Liver (tissue), 9 donors: ENCODE data around the gene CFAP45. TPM values are rescaled to one million over a fixed set of nuclear protein-coding genes. Genes with fewer than 3 reads are reported as not detected.

Source experiments
- DNase-seq: peaks from one replicate; pipeline ENCODE4 v3.0.0-alpha.2; 2017; ENCODE audit warnings: low spot score
- H3K27ac ChIP-seq, 2 donors: one replicate each; pipeline ENCODE4 v1.7.0; 2013; ENCODE audit warnings: inconsistent platforms in 2 of 2, low read length in 2 of 2, control low read depth in 1 of 2, low read depth in 1 of 2, mild to moderate bottlenecking in 1 of 2
- H3K27me3 ChIP-seq, 4 donors: one replicate each; pipeline versions ENCODE4 v1.6.1 to v1.7.0; 2013; ENCODE audit warnings: low read length in 3 of 4, inconsistent platforms in 1 of 4, mild to moderate bottlenecking in 1 of 4, moderate library complexity in 1 of 4; ENCODE audit not compliant: control insufficient read depth in 4 of 4, insufficient read depth in 4 of 4
- H3K36me3 ChIP-seq, 4 donors: one replicate each; pipeline versions ENCODE4 v1.6.1 to v1.7.0; 2013; ENCODE audit warnings: low read length in 3 of 4, mild to moderate bottlenecking in 3 of 4, low read depth in 1 of 4, moderate library complexity in 1 of 4; ENCODE audit not compliant: control insufficient read depth in 4 of 4, insufficient read depth in 3 of 4
- H3K4me1 ChIP-seq, 4 donors: one replicate each; pipeline versions ENCODE4 v1.6.1 to v1.7.0; 2013; ENCODE audit warnings: low read length in 3 of 4, mild to moderate bottlenecking in 3 of 4, moderate library complexity in 1 of 4; ENCODE audit not compliant: control insufficient read depth in 4 of 4, insufficient read depth in 4 of 4
- H3K4me3 ChIP-seq, 3 donors: one replicate each; pipeline versions ENCODE4 v1.6.1 to v1.7.0; 2013; ENCODE audit warnings: low read length in 3 of 3, control low read depth in 1 of 3, low read depth in 1 of 3, mild to moderate bottlenecking in 1 of 3
- H3K9ac ChIP-seq, 2 donors: one replicate each; pipeline ENCODE4 v1.7.0; 2013; ENCODE audit warnings: low read length in 2 of 2, mild to moderate bottlenecking in 2 of 2, moderate library complexity in 2 of 2, control low read depth in 1 of 2, low read depth in 1 of 2
- H3K9me3 ChIP-seq, 4 donors: one replicate each; pipeline versions ENCODE4 v1.6.1 to v1.7.0; 2013; ENCODE audit warnings: low read length in 3 of 4; ENCODE audit not compliant: control insufficient read depth in 4 of 4
- ATF3 ChIP-seq: IDR thresholded peaks from 2 replicates; pipeline ENCODE4 v1.6.1; 2016; ENCODE audit warnings: antibody characterized with exemption
- EGR1 ChIP-seq, 2 donors: IDR thresholded peaks; 2 replicates each; pipeline ENCODE4 v1.6.1; 2016 to 2018; ENCODE audit warnings: antibody characterized with exemption in 2 of 2, low read depth in 2 of 2
- FOXA1 ChIP-seq: IDR thresholded peaks from 2 replicates; pipeline ENCODE4 v1.6.1; 2016; ENCODE audit warnings: antibody characterized with exemption
- GABPA ChIP-seq, 2 donors: IDR thresholded peaks in 1 of 2; conservative IDR thresholded peaks in 1 of 2; 2 replicates each; pipeline ENCODE4 v1.6.1; 2016; ENCODE audit warnings: antibody characterized with exemption in 2 of 2, mild to moderate bottlenecking in 1 of 2, moderate library complexity in 1 of 2
- HNF4A ChIP-seq, 2 donors: conservative IDR thresholded peaks; 2 replicates each; pipeline ENCODE4 v1.6.1; 2016; ENCODE audit warnings: antibody characterized with exemption in 2 of 2, mild to moderate bottlenecking in 2 of 2
- HNF4G ChIP-seq: IDR thresholded peaks from 2 replicates; pipeline ENCODE4 v1.6.1; 2016; ENCODE audit warnings: antibody characterized with exemption
- JUND ChIP-seq, 2 donors: IDR thresholded peaks; 2 replicates each; pipeline ENCODE4 v1.6.1; 2016; ENCODE audit warnings: antibody characterized with exemption in 2 of 2
- NR2F2 ChIP-seq: IDR thresholded peaks from 2 replicates; pipeline ENCODE4 v1.6.1; 2016; ENCODE audit warnings: antibody characterized with exemption
- RAD21 ChIP-seq, 2 donors: IDR thresholded peaks; 2 replicates each; pipeline ENCODE4 v1.6.1; 2016; ENCODE audit warnings: antibody characterized with exemption in 2 of 2, mild to moderate bottlenecking in 2 of 2
- REST ChIP-seq: IDR thresholded peaks from 2 replicates; pipeline ENCODE4 v1.6.1; 2016; ENCODE audit warnings: antibody characterized with exemption, mild to moderate bottlenecking
- SP1 ChIP-seq: IDR thresholded peaks from 2 replicates; pipeline ENCODE4 v1.6.1; 2018; ENCODE audit warnings: antibody characterized with exemption, mild to moderate bottlenecking
- TAF1 ChIP-seq: conservative IDR thresholded peaks from 2 replicates; pipeline ENCODE4 v1.6.1; 2016; ENCODE audit warnings: antibody characterized with exemption, mild to moderate bottlenecking
- YY1 ChIP-seq: IDR thresholded peaks from 2 replicates; pipeline ENCODE4 v1.6.1; 2016; ENCODE audit warnings: antibody characterized with exemption, mild to moderate bottlenecking
- WGBS: extraction: QIAGEN DNeasy Blood & Tissue Kit; methylation state at CpG from one replicate; pipeline ENCODE4 v1.1.7; 2013; 5-methylcytosine and 5-hydroxymethylcytosine counted together
- polyA plus RNA-seq, 2 donors: library from polyadenylated mRNA; stranded (reverse) in 1 of 2; unstranded in 1 of 2; fragments of 200-250 nt in 1 of 2; fragments of >200 nt in 1 of 2; fragmentation: Nextera tagmentation in 1 of 2; extraction: Ambion mirVana in 1 of 2; gene quantifications; one replicate each; pipeline versions ENCODE4 v1.2.1 to v1.2.3, GENCODE V29; 2013 to 2015
- total RNA-seq, 2 donors: library from RNA; depleted of rRNA; stranded (reverse); fragments of >200 nt; gene quantifications; one replicate each; pipeline ENCODE4 v1.2.3, GENCODE V29; 2014
- TF ChIP-seq, protein P1 (sequence below): IDR thresholded peaks from 2 replicates; pipeline ENCODE4 v1.6.1; 2016; ENCODE audit warnings: antibody characterized with exemption
- donor health status: healthy.
- donor health status: healthy.
- donor health status: healthy.
- donor health status: healthy.
- donor health status: healthy.

CFAP45 gene
- total and polyA plus RNA-seq, 4 donors, result 0.03 to 0.24 TPM; not detected in 2

- Histone ChIP-seq H3K36me3 (no peaks in the 10 kb centered on the region), H3K4me1 (no peaks in the 10 kb centered on the region), H3K27ac (no peak overlapping the region), H3K9me3 (no peaks in the 10 kb centered on the region), H3K9ac (no peak overlapping the region), H3K27me3 (no peaks in the 10 kb centered on the region), H3K4me3 (no peak overlapping the region)
- TF ChIP-seq RAD21 (IDR thresholded peaks at IDR 0.05), result no peak
- no peak for TF ChIP-seq GABPA (IDR thresholded peaks at IDR 0.05 in 1 of 2, conservative IDR thresholded peaks at IDR 0.05 in 1 of 2)
- no peak for TF ChIP-seq TAF1
- TF ChIP-seq HNF4G, result no peak
- TF ChIP-seq JUND (IDR thresholded peaks at IDR 0.05), result no peak
- TF ChIP-seq NR2F2, result no peak
- no peak for TF ChIP-seq YY1
- no peak for TF ChIP-seq REST
- TF ChIP-seq ATF3, result no peak
- TF ChIP-seq, protein P1, sequence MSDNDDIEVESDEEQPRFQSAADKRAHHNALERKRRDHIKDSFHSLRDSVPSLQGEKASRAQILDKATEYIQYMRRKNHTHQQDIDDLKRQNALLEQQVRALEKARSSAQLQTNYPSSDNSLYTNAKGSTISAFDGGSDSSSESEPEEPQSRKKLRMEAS, result no peak
- WGBS, result 58% methylated on average over 7 of the region's 7 CpGs
- DNase-seq, result no peak
Measured at GRCh38 chr1:159831412-159832141, 68.4 kb downstream of the CFAP45 start.

- WGBS, result 90% methylated on average over 8 of the region's 8 CpGs
- no peak for DNase-seq
- H3K27me3 ChIP-seq, result no peaks in the 10 kb centered on the region
- no peak overlapping the region for H3K9ac ChIP-seq
- H3K4me3 ChIP-seq, result no peak overlapping the region
- H3K27ac ChIP-seq, result no peak overlapping the region
- no peak for TF ChIP-seq HNF4A (conservative IDR thresholded peaks at IDR 0.05)
- TF ChIP-seq TAF1, result no peak
- no peak for TF ChIP-seq EGR1 (IDR thresholded peaks at IDR 0.05; ENCODE audit: low read depth in 2 of 2)
- TF ChIP-seq FOXA1, result no peak
- TF ChIP-seq GABPA (IDR thresholded peaks at IDR 0.05 in 1 of 2, conservative IDR thresholded peaks at IDR 0.05 in 1 of 2), result no peak
- TF ChIP-seq YY1, result no peak
- TF ChIP-seq JUND (IDR thresholded peaks at IDR 0.05), result no peak
- H3K4me1 ChIP-seq, result no peaks in the 10 kb centered on the region
- H3K9me3 ChIP-seq, result no peaks in the 10 kb centered on the region
- H3K36me3 ChIP-seq, result no peaks in the 10 kb centered on the region
Measured at GRCh38 chr1:159830722-159831121, 69.2 kb downstream of the CFAP45 start.

DNA sequence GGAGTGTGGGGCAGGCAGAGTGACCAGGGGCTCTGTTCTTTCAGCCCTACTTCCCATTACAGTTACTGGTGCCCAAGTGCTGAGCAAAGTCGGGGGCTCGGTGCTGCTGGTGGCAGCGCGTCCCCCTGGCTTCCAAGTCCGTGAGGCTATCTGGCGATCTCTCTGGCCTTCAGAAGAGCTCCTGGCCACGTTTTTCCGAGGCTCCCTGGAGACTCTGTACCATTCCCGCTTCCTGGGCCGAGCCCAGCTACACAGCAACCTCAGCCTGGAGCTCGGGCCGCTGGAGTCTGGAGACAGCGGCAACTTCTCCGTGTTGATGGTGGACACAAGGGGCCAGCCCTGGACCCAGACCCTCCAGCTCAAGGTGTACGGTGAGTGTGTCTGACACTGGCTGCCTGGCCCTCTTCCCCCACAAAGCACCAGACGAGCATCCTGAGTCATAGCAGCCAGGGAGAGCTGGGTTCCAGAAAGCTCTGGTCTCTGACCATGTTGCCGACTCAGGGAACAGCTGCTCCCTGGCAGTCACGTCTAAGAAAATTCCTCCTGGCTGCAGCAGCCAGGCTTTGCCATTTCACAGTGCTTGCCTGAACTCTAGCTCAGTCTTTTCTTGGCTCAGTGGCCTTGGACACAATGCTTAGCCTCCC lies 70.0 kb downstream of the CFAP45 start:
- WGBS, result 91% methylated on average over 18 of the region's 18 CpGs
- Histone ChIP-seq H3K9ac (no peak overlapping the region), H3K9me3 (no peaks in the 10 kb centered on the region), H3K27ac (no peak overlapping the region), H3K36me3 (no peaks in the 10 kb centered on the region), H3K27me3 (no peaks in the 10 kb centered on the region), H3K4me3 (no peak overlapping the region), H3K4me1 (no peaks in the 10 kb centered on the region)
- TF ChIP-seq HNF4A (conservative IDR thresholded peaks at IDR 0.05) (no peak), SP1 (no peak), RAD21 (IDR thresholded peaks at IDR 0.05) (no peak), HNF4G (no peak), TAF1 (no peak)
- no peak for DNase-seq
